HG03103 (cell line): Measurements from ENCODE around the gene ALDH4A1.
"Not testable (repeated sequence)": the region's sequence is repeated elsewhere in the genome, so short reads cannot be mapped to it uniquely, and the experiment has no call there.

ENCODE experiments used
- ATAC-seq: cut with Tn5 transposase; IDR thresholded peaks from one replicate; pipeline ENCODE4 v1.9.1; 2021; ENCODE audit warnings: low read depth; ENCODE audit not compliant: unreplicated experiment

ALDH4A1 gene

DNA sequence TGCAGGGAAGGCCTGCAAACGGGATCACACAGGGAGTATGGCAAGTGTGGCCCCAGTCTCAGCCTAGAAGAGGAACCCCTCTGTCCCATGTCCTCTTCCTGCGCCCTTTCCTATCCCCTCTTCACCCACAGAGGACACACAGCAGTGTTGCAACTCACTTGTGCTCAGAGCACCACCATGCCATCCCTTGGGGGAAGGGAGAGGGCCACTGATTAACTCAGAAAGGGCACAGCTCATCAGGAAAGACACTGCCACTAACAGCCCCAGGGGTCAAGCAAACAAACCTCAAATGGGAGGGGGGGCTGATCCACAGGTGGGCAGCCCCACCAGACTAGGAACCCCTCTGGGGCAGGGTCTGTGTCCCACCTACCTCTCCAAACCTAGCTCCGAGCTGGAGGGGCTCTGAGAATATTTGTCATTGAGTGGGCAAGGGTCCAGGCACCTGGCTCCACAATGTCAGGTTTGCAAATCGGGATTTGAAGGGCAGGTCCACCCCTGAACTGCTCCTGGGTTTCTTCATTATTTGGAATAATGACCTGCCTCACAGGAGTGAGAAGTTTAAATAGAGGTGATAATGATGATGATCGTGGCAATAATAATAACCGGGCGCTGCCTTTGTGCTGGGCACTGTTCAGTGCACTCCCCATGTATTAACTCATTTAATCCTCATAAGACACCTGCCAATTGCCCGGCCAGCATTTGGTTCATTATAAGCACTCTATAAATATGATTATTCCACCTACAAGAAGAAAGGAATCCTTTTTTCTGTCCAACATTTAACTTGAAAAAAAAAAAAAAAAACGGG is 1.0 kb downstream of the ALDH4A1 start:
- ATAC-seq = no peak

DNA sequence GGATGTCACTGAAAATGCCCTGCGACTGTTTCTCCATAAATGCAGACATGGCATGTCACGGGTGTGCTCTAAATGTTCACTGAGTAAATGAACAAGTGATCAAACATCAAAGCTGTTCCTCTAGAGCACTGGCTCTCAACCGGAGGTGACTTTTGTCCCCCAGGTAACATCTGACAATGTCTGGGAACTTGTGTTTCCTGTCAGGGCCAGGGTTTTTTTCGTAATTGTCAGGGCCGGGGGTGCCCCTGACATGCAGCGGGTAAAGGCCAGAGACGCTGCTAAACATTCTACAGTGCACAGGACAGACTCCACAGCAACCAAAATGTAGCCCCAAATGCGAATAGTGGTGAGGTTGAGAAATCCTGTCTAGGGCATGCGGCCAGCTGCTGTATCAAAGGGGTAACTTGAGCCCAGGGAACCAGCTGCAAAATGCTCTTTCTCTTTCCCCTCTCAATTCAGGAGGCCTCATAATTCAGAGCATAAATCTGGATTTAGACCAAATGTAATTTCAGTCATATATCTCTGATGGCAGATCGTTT is 2.0 kb downstream of the ALDH4A1 start:
- ATAC-seq = no peak

DNA sequence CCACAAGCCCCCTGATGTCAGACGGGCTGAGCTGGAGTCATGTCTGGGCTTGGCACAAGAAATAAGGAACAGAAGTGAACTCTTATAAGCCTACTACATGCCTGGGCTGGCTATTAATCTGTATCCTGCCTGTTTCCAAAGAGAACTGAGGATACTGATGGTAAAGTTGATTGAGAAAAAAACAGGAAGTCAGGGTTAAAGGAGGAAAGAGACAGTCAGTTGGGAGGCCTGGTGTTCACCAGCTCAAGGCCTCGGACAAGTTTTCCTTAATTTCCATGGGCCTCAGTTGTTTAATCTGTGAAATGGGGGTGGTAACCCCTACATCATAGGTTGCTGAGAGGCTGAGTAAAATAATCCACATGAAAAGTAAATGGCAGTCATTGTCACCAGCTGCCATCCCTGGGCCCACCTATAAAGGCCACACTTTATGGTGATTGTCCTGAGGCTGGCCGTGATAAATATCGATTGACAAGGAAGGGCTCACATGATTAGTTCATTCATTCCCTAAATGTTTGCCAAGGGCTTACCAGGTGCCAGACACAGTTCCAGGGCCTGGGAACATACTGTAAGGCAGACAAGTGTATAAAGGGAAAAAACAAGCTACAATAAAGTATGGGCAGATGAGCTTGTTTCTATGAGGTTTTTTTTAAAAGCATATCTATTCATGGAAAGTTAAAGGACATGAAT is 2.8 kb downstream of the ALDH4A1 start:
- no peak for ATAC-seq

DNA sequence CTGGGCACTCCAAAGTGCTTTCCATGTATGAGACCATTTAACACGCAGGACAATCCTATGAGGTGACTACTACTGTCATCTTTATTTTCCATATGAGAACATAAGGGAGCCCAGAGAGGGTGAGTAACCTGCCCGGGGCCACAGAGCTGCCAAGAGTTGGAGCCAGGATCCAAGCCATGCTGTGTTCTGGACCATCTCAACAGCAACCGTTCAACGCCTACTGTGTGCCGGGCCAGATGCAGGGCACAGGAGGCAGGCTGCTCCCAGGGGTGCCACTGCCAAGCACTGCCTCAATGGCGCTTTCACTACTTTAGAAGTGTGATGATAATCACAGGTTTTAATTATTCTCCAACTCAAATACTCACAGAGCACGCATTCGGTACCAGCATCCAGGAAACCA is 3.8 kb downstream of the ALDH4A1 start:
- ATAC-seq = no peak

DNA sequence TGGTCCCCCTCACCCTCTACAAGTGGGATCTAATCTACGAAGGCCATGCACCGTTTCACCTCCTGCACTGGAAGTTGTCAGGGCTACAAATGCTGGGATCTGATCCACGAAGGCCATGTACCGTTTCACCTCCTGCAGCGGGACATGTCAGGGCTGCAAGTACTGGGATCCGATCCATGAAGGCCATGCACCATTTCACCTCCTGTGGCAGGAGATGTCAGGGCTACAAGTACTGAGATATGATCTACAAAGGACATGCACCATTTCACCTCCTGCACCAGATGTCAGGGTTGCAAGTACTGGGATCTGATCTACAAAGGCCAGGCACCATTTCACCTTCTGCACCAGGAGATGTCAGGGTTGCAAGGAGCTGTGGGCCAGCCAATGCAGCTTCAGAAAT is 7.0 kb downstream of the ALDH4A1 start:
- no peak for ATAC-seq

DNA sequence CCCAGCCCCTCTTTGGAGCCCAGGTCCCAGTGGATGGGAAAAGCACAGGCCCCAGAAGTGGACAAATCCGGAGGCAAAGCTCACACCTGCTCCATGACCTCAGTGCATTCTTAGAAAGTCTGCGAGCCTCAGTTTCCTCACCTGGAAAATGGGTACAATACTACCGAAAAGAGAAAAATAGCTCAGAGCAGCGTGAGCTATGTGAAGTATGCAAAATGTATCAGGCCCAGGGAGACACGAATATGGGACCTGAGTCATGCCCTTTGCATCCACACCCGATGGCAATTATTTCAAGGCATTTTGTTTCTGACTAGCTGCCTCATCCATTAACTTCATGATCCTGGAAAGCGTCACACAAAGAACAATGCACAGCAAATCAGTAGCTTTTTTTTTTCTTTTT is 9.2 kb downstream of the ALDH4A1 start:
- ATAC-seq = no peak

DNA sequence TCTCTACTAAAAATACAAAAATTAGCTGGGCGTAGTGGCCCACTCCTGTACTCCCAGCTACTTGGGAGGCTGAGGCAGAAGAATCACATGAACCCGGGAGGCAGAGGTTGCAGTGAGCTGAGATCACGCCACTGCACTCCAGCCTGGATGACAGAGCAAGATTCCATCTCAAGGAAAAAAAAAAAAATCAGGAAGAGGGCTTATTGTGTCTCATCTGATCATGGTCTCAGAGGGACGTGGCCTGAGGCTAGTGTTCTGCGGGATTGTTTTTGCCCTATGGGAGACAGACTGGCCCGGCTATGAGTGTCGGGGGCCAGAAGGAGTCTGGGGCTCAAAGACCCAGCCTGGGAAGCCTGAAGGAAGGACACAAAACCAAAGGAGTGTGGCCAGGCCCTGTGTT is 10.5 kb downstream of the ALDH4A1 start:
- ATAC-seq = not testable (repeated sequence)

DNA sequence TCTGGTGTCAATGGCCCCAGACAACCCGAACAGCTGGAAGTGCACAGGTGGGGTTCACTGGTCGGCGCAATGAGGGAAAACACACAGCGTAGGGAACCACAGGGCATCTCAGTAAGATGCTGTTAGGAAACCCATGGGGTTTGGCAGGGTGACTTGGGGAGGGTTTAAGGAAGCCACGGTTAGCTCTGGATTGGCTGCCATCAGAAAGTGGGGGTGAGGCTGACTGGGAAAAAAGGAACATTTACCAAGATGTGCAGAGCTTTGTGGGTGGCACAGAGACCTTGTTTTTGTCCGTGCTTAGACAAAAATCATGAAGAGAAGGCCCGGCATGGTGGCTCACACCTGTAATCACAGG is 11.0 kb downstream of the ALDH4A1 start:
- ATAC-seq = no peak

DNA sequence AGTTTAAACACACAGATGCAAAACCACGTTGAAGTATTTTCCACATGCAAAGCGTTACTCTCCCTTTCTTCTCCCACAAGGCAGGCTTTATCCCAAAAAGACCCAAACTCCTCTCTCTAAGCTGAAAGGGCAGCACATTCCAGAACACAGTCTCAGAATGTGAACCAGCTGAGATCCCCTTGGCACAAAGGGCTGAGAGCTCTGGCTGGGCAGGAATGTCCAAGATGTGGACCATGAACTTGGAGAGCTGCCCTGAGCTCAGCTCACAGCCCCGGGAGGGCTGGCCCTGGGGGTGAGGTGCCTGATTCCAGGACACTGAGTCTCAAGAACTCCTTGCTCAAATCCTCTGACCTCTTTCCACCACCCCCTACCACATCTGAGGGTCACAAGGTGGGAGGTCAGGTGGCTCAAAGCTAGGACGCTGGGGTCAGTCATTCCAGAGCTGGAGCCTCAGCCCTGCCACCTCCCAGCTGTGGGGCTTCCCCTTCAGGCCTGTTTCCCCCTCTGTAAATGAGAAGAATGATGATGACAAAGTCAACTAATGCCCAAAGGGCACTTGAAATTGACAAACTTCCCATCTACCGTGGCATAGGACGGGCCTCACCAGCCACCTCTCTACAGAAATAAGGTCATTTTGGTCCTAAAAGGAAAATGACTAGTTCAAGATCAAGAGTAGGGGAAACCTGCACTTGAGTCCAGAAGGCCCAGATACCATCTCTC is 11.5 kb downstream of the ALDH4A1 start:
- no peak for ATAC-seq

DNA sequence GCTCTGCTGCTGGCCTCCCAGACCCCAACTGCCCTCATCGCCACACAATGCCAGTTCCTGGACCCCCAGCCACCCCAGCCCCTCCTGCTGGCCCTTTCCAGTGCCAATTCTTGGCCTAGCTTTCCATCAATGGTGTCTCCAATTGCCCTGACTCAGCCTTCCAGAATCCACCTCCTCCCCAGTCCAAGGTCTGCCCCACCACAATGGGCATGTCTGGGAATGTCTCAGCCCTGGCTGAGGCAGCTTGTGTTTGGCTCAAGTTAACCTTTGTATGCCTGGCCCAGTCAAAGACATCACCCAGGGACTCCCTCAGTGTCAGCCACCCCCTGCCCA is 16.4 kb downstream of the ALDH4A1 start:
- no peak for ATAC-seq

DNA sequence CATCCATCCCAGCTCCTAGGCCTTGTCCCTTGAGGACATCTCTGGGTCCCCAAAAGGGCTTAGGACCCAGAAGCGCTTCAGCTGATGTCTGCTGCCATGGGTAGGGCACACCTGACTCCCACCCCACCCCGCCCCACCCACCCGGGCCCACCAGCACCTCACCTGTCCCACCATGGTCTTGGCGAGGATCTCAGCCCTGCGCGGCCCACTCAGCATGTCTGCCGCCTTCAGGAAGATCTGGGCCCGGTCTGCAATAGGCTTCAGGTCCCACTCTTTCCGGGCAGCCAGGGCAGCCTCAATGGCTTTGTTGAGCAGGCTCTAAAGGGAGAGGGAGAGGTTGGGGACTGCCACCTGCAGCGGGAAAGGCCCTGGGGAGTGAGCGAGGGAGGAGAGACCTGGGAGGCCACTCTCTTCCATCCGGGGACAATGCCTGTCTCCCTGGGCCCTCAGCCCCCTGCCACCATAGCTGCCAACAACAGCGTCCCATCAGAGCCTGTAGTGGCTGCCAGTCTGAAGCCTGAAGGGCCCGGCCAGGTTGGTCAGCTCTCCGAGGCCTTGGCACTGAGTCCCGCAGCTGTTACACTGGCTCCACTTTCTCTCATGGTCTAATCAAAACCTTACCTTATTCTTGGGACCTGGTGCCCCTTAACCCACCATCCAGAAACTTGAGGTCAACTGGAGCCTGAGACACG is 16.9 kb downstream of the ALDH4A1 start:
- no peak for ATAC-seq

DNA sequence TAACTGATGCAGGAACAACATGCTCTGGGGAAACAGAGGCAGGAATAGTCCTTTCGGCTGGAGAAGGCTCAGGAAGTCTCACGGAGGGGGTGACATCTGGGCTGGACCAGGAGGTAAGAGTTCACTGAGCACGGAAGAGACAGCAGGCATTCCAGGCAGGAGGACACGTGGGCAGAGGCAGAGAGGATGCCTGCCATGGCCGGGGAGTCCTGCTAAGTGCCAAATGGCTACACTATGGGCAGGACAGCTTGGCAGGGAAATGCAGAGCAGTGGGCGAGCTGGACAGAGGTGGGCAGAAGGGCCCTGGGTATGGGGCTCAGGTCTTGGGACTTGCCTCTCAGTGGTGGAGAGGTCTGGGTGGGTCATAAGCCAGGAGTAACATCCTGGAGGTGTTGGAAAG is 17.6 kb downstream of the ALDH4A1 start:
- ATAC-seq = no peak

DNA sequence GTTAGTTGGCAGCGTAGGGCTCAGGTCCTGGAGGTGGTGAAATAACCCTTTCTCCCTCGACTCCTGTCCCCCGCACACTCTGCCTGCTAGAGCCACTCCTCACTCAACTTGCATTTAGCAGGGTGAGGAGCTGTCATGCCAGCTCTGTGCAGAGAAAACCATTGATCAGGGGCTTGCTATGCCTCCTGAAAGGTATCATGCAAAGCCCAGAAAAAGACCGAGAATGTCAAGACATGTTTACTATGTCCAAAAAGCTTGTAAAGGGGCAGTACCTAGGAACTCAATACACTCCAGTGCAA is 18.0 kb downstream of the ALDH4A1 start:
- no peak for ATAC-seq

DNA sequence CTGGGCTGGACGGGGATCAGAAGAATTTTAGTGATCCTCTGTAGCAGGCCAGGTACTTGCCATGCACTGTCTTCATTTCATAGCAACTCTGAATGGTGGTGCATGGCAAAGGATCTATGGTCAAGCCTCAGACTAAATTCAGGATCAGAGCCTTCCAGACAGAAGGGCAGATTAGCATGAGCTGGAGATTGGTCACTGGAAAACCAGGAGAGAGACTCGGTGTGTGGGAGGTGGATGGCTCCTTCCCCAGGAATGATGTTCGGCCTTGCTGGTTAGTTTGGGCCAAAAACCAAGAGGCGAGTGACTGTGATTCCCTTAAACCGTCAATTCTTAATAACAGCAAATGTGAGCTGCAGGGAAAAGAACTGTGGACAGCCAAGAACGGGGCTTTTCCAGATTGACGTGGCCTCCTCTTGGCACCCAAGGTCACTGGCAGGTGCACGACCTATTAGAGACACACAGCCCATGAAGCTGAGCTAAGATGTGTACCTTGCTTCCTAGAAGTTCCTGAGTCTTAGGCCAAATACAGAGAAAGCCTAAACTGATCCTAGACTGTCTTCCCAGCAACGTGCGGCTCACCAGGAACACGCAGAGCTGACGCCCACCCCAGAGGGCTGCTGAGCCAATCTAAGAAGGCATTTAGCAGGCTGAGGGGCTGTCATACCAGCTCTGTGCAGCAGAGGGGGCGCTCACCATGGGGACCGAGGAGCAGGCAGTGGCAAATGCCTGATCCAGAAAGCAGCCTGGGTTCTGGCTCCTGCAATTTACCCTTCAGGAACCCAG is 18.5 kb downstream of the ALDH4A1 start:
- ATAC-seq = no peak

DNA sequence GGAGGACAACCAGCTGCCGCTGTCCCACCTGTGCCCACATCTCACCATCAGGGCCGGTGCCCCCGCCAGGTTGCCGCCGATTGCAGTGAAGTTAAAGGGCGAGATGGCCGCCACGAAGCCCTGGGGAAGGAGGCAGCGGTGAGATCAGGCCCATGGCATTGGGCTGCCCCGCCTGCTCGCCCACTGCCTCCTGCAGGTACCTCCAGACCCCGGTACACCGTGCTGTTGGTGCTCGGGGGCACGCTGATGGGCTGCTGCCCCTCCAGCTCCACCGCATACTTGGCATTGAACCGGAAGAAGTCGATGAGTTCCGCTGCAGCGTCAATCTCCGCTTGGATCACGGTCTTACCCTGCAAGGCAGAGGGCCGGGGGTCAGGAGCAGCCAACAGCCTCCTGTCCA is 19.3 kb downstream of the ALDH4A1 start:
- no peak for ATAC-seq

DNA sequence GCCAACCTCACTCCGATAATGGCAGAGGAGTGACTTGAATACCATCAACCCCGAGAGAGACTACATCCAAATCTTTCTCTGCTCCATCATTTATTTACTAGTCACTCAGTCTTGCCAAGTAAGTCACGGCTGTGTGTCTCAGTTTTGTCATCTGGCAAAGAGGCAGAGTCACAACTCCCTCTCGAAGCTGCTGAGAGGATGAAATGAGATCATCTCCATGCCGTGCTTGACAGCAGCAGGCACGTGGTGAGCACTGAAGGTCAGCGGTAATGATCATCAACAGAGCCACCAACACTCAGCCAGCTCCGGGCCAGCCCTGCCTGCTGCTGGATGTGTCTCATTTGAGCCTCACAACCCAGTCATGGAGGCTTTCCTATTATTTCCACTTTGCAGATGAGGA is 19.9 kb downstream of the ALDH4A1 start:
- no peak for ATAC-seq

DNA sequence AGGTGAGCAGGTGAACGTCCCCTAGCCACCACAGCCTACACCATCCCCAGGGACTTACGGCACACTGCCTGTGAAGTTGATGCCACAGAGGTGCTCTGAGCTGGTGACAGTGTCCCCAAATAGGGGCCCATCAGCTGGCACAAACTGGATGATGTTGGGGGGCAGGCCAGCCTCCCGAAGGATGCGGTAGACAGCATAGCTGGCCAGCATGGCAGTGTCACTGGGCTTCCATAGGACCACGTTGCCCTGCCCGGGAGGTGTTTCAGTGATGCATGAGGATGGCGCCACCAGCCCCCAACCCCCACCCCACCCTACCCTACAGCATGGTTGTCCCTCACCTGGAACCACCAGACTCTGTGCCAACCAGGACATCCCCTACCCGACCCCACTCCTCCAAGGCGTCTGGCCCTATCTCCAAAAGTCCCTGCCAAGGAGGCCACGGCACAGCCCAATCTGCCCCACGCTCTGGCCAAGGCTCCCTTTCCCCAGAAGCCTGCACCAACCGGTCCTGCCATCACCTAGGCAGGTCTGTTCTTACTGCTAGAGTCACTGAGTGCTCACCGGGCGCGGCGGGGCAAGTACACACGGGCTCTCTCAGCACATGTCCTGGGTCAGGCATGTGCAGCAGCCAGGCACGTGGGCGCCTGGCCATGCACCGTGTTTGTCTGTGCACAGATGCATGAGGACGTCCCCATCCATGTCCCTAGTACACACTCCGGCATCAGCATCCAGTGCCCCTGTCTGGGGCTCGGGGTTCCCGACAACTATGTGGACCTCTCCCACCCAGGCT is 20.5 kb downstream of the ALDH4A1 start:
- ATAC-seq = no peak

DNA sequence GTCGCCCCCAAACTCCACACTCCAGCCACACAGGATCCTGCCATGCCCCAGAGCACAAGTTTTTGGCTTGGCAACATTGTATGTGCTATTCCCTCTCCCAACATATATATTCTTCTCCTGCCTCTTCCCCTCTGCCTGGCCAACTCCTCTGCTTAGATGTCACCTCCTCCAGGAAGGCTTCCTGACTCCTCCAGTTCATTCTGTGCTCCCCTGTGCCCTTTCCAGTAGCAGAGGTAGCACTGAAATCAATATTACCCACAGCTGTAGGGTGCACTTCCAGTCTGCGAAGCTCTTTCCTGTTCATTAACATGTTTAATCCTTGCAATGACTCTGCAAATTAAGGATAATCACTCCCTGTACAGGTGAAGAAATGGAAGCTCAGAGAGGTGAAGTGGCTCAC is 21.2 kb downstream of the ALDH4A1 start:
- no peak for ATAC-seq

DNA sequence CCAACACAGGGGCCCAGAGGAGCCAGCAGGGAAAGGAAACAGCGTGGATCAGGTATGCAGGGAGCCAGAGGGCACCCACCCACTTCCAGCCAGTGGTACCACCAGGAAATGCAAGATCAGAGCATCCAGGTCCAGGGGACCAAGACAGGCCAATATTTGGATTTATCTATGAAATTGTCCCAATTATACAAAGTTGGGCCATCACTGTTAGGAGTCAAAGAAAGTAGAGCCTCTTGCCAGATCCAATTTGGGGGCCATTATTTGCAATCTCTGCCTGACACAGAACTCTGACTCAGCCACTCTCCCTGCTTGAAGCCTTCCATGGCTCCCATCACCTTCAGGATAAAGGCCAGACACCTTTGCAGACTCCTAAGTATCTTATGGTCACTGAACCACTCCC is 21.8 kb downstream of the ALDH4A1 start:
- ATAC-seq = no peak
